K562 (cell line): ENCODE results near the gene CFAP251. TPM values are rescaled to one million over a fixed set of nuclear protein-coding genes. Genes with fewer than 3 reads are reported as not detected.

Experiments used
- AFF4 ChIP-seq: sonication (generic); formaldehyde crosslinking; IDR thresholded peaks from 2 replicates; pipeline ENCODE4 v1.8.0; 2023; ENCODE audit warnings: mild to moderate bottlenecking, missing genetic modification reagents
- KHSRP ChIP-seq: fragments of 450-650 bp; IDR thresholded peaks from 2 replicates; pipeline ENCODE4 v1.6.1; 2017
- MGA ChIP-seq: fragments of 450-650 bp; IDR thresholded peaks from 2 replicates; pipeline ENCODE4 v1.6.1; 2016; ENCODE audit warnings: mild to moderate bottlenecking, moderate library complexity
- MYC ChIP-seq, 2 experiments: fragments of 250-450 bp in 1 of 2; sonication (Bioruptor Pico) in 1 of 2; IDR thresholded peaks; 2 replicates each; pipeline versions ENCODE4 v1.5.1 to v1.6.1; 2012 to 2021; ENCODE audit warnings: low read depth in 2 of 2, borderline replicate concordance in 1 of 2, improper control_type of control experiment in 1 of 2, low read length in 1 of 2, mild to moderate bottlenecking in 1 of 2, moderate library complexity in 1 of 2
- RAD21 ChIP-seq, 2 experiments: fragments of 250-450 bp in 1 of 2; fragments of 450-650 bp in 1 of 2; sonication (Bioruptor Pico) in 1 of 2; formaldehyde crosslinking in 1 of 2; IDR thresholded peaks in 1 of 2; conservative IDR thresholded peaks in 1 of 2; 2 replicates each; pipeline versions ENCODE4 v1.4.0 to v1.8.0; 2020 to 2022; ENCODE audit warnings: mild to moderate bottlenecking in 2 of 2, moderate library complexity in 1 of 2
- SP1 ChIP-seq: sonication (generic); formaldehyde crosslinking; IDR thresholded peaks from 2 replicates; pipeline ENCODE4 v1.8.1; 2022; ENCODE audit warnings: mild to moderate bottlenecking, missing genetic modification reagents
- U2AF2 ChIP-seq: fragments of 200-400 bp; formaldehyde crosslinking; optimal IDR thresholded peaks from 2 replicates; pipeline ENCODE3; 2017; ENCODE audit warnings: low read depth, mild to moderate bottlenecking, low read length
- USF1 ChIP-seq: sonication (generic); formaldehyde crosslinking; IDR thresholded peaks from 2 replicates; pipeline ENCODE4 v1.9.0; 2022; ENCODE audit warnings: mild to moderate bottlenecking, missing genetic modification reagents
- XRCC5 ChIP-seq: fragments of 200-400 bp; formaldehyde crosslinking; IDR thresholded peaks from 2 replicates; pipeline ENCODE4 v1.6.1; 2017; ENCODE audit warnings: low read depth, mild to moderate bottlenecking, low read length
- polyA plus RNA-seq, 8 experiments: library from polyadenylated mRNA; depleted of rRNA in 4 of 8; stranded (reverse) in 5 of 8; unstranded in 3 of 8; fragments of >200 nt; fragmentation: Nextera tagmentation in 2 of 8; fragmentation: Illumina TruSeq in 1 of 8; extraction: Ambion mirVana in 2 of 8; extraction: Trizol in 1 of 8; gene quantifications; 2 replicates each; pipeline versions ENCODE4 v1.2.1 to v1.2.3, GENCODE V29; 2011 to 2014; ENCODE audit warnings: inconsistent platforms in 1 of 8, missing spikeins in 1 of 8
- total RNA-seq, 7 experiments: library from RNA; depleted of rRNA in 6 of 7; stranded (reverse); fragments of >200 nt in 6 of 7; fragmentation: Illumina TruSeq in 2 of 7; extraction: Trizol in 2 of 7; gene quantifications; 2 replicates each; pipeline versions ENCODE4 v1.2.1 to v1.2.3, GENCODE V29; 2011 to 2021; ENCODE audit warnings: low replicate concordance in 1 of 7

Gene CFAP251
- total and polyA plus RNA-seq, 9 of the 15 experiments (the other 6 are each of a cell fraction or from before 2014, with no cell fraction given), result 16.6 to 31.0 (median 19.1) TPM

GRCh38 chr12:121892673-121893561 lies 25.5 kb upstream of the CFAP251 start (continued):
- TF ChIP-seq USF1 (CRISPR knock-in tag) (no peak), RAD21 (CRISPR knock-in tag; conservative IDR thresholded peaks at IDR 0.05 in 1 of 2, IDR thresholded peaks at IDR 0.05 in 1 of 2) (0 out of 4 replicates have a peak, but pooled peaks of 1 of the 2 experiments have one; percentile 14), KHSRP (no peak), XRCC5 (peak; percentile 17; the same call in 1 of the 2 replicates), AFF4 (CRISPR knock-in tag) (no peak), SP1 (CRISPR knock-in tag) (no peak), MYC (IDR thresholded peaks at IDR 0.05; ENCODE audit: low read depth, low read length) (no peak), MYC (CRISPR knock-in tag; IDR thresholded peaks at IDR 0.05; ENCODE audit: borderline replicate concordance, low read depth) (no peak), MGA (no peak), U2AF2 (no peak)
